ENCODE results near the gene ANO2.

Gene ANO2

DNA sequence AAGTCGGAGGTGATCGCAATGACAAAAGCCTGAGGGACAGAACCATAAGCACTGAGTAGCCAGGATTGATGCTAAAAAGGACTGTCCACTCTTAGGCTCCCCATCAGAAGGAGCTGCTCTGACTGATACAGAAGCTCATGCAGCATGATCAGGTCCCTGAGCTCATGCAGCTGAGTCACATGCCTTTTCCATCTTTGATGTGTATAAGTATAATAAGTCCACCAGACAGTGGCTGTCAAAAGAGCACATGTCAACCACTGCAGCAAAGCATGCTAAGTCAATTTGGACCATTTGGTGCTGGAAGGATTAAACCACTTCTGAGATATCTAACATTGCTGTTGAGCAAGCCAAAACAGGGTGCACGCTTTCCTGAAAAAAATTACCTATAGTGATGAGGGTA lies 369.1 kb downstream of the ANO2 start:
- no peaks in the 10 kb centered on the region for H3K4me1 ChIP-seq (ENCODE audit: low read depth, poor library complexity, severe bottlenecking)
- H3K27me3 ChIP-seq (ENCODE audit: insufficient read depth, low read depth) = no peaks in the 10 kb centered on the region
- no peak overlapping the region for H3K9ac ChIP-seq
- TF ChIP-seq, protein P1, sequence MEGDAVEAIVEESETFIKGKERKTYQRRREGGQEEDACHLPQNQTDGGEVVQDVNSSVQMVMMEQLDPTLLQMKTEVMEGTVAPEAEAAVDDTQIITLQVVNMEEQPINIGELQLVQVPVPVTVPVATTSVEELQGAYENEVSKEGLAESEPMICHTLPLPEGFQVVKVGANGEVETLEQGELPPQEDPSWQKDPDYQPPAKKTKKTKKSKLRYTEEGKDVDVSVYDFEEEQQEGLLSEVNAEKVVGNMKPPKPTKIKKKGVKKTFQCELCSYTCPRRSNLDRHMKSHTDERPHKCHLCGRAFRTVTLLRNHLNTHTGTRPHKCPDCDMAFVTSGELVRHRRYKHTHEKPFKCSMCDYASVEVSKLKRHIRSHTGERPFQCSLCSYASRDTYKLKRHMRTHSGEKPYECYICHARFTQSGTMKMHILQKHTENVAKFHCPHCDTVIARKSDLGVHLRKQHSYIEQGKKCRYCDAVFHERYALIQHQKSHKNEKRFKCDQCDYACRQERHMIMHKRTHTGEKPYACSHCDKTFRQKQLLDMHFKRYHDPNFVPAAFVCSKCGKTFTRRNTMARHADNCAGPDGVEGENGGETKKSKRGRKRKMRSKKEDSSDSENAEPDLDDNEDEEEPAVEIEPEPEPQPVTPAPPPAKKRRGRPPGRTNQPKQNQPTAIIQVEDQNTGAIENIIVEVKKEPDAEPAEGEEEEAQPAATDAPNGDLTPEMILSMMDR (conservative IDR thresholded peaks at IDR 0.05; ENCODE audit: low read depth, low read length) = no peak
- H3K4me3 ChIP-seq (IDR thresholded peaks at IDR 0.05; ENCODE audit: insufficient read depth, low read depth, low read length) = no peak overlapping the region
- no peaks in the 10 kb centered on the region for H4K20me1 ChIP-seq (ENCODE audit: insufficient read depth)
- H3K4me2 ChIP-seq = no peak overlapping the region
- H2AFZ ChIP-seq (ENCODE audit: low read depth) = no peak overlapping the region
- no peak overlapping the region for H3K27ac ChIP-seq
- H3K36me3 ChIP-seq (ENCODE audit: insufficient read depth) = no peaks in the 10 kb centered on the region
- no peaks in the 10 kb centered on the region for H3K79me2 ChIP-seq (ENCODE audit: insufficient read depth, low read depth)

- no peak overlapping the region for H3K4me2 ChIP-seq
- TF ChIP-seq, protein P1 (conservative IDR thresholded peaks at IDR 0.05; ENCODE audit: low read depth, low read length) = no peak
- no peaks in the 10 kb centered on the region for H3K4me1 ChIP-seq (ENCODE audit: low read depth, poor library complexity, severe bottlenecking)
- no peak overlapping the region for H3K4me3 ChIP-seq (IDR thresholded peaks at IDR 0.05; ENCODE audit: insufficient read depth, low read depth, low read length)
- H3K36me3 ChIP-seq (ENCODE audit: insufficient read depth) = no peaks in the 10 kb centered on the region
- H3K79me2 ChIP-seq (ENCODE audit: insufficient read depth, low read depth) = no peaks in the 10 kb centered on the region
- H3K27me3 ChIP-seq (ENCODE audit: insufficient read depth, low read depth) = no peaks in the 10 kb centered on the region
- no peak overlapping the region for H3K27ac ChIP-seq
- no peaks in the 10 kb centered on the region for H4K20me1 ChIP-seq (ENCODE audit: insufficient read depth)
- no peak overlapping the region for H2AFZ ChIP-seq (ENCODE audit: low read depth)
- no peak overlapping the region for H3K9ac ChIP-seq
Observed at GRCh38 chr12:5575232-5575631, 369.8 kb downstream of the ANO2 start.

DNA sequence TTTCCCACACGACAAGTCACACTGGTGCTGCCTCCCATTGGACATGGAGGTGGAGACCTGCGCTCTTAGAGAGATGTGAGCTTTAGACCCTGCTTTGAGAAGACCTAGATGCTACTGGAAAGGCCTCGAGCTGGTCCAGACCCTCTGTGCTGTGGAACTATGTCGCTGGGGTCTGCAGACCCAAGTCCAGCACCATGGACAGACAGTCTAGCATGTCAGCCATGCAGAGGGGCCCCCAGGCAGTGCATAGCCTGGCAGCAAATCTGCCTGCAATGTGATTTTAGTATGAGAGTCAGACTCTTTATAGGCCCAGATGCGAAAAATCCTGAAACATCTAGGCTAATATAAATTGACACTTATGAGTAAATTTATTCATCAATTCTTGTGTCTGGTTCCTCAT lies 371.7 kb downstream of the ANO2 start:
- Histone ChIP-seq H2AFZ (ENCODE audit: low read depth) (no peak overlapping the region), H3K36me3 (ENCODE audit: insufficient read depth) (no peaks in the 10 kb centered on the region), H4K20me1 (ENCODE audit: insufficient read depth) (no peaks in the 10 kb centered on the region), H3K4me2 (no peak overlapping the region), H3K9ac (no peak overlapping the region), H3K27me3 (ENCODE audit: insufficient read depth, low read depth) (no peaks in the 10 kb centered on the region), H3K79me2 (ENCODE audit: insufficient read depth, low read depth) (no peaks in the 10 kb centered on the region), H3K4me3 (IDR thresholded peaks at IDR 0.05; ENCODE audit: insufficient read depth, low read depth, low read length) (no peak overlapping the region), H3K27ac (no peak overlapping the region), H3K4me1 (ENCODE audit: low read depth, poor library complexity, severe bottlenecking) (no peaks in the 10 kb centered on the region)
- TF ChIP-seq, protein P1 (conservative IDR thresholded peaks at IDR 0.05; ENCODE audit: low read depth, low read length) = no peak

DNA sequence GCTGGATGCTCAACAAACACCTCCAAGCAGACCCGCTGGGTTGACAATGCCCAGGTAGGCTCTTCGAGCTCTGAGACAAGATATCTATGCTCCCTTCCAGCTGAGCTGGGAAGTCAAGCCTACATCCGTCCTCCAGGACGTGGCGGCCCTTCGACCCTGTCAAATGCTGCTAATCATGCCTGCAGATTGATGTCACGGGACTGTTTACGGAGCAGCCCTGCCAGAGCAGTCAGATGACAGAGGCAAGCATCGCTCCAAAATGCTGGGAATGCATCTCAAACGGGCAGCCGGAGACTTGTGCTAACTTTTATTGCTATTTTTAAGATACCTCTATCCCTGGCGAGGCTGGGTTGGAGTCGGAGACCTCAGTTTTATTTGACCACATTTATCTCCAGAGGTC lies 373.9 kb downstream of the ANO2 start:
- no peak overlapping the region for H3K27ac ChIP-seq
- H4K20me1 ChIP-seq (ENCODE audit: insufficient read depth) = no peaks in the 10 kb centered on the region
- no peak overlapping the region for H3K4me2 ChIP-seq
- no peaks in the 10 kb centered on the region for H3K4me1 ChIP-seq (ENCODE audit: low read depth, poor library complexity, severe bottlenecking)
- H3K79me2 ChIP-seq (ENCODE audit: insufficient read depth, low read depth) = no peaks in the 10 kb centered on the region
- no peak overlapping the region for H3K9ac ChIP-seq
- TF ChIP-seq, protein P1 (conservative IDR thresholded peaks at IDR 0.05; ENCODE audit: low read depth, low read length) = no peak
- H3K27me3 ChIP-seq (ENCODE audit: insufficient read depth, low read depth) = no peaks in the 10 kb centered on the region
- H3K36me3 ChIP-seq (ENCODE audit: insufficient read depth) = no peaks in the 10 kb centered on the region
- H3K4me3 ChIP-seq (IDR thresholded peaks at IDR 0.05; ENCODE audit: insufficient read depth, low read depth, low read length) = no peak overlapping the region
- no peak overlapping the region for H2AFZ ChIP-seq (ENCODE audit: low read depth)
